OCI-LY1 (cell line): ENCODE measurements around the gene TEP1.

Source experiments
- H2AFZ ChIP-seq: fragments of 200-600 bp; sonication (generic), shearing (Covaris generic); 2 replicates; pipeline ENCODE4 v1.6.0; 2014; ENCODE audit warnings: antibody characterized with exemption, mild to moderate bottlenecking, low read length
- H3F3A ChIP-seq: fragments of 200-600 bp; sonication (generic), shearing (Covaris generic); 2 replicates; pipeline ENCODE4 v1.6.0; 2014; ENCODE audit warnings: mild to moderate bottlenecking, antibody characterized with exemption, low read length, moderate library complexity; ENCODE audit not compliant: insufficient read depth
- H3K27ac ChIP-seq: fragments of 200-600 bp; sonication (generic); 2 replicates; pipeline ENCODE4 v1.5.1; 2014; ENCODE audit warnings: low read length, mixed run types, mild to moderate bottlenecking, low read depth; ENCODE audit not compliant: poor library complexity, severe bottlenecking
- H3K27me3 ChIP-seq: fragments of 200-600 bp; sonication (generic); 2 replicates; pipeline ENCODE4 v1.6.0; 2014; ENCODE audit warnings: antibody characterized with exemption, mild to moderate bottlenecking, low read length, moderate library complexity; ENCODE audit not compliant: insufficient read depth
- H3K36me3 ChIP-seq: fragments of 200-600 bp; sonication (generic); 2 replicates; pipeline ENCODE4 v1.6.1; 2014; ENCODE audit warnings: mild to moderate bottlenecking, antibody characterized with exemption, low read length, moderate library complexity, mixed read lengths; ENCODE audit not compliant: insufficient read depth
- H3K4me1 ChIP-seq: fragments of 200-600 bp; sonication (generic); 2 replicates; pipeline ENCODE4 v1.5.1; 2014; ENCODE audit warnings: mild to moderate bottlenecking, low read length, moderate library complexity; ENCODE audit not compliant: insufficient read depth, severe bottlenecking
- H3K4me2 ChIP-seq: fragments of 200-600 bp; sonication (generic), shearing (Covaris generic); 2 replicates; pipeline ENCODE4 v1.6.1; 2014; ENCODE audit warnings: low read length
- H3K4me3 ChIP-seq: fragments of 200-600 bp; sonication (generic); 2 replicates; pipeline ENCODE4 v1.5.1; 2014; ENCODE audit warnings: low read length, low read depth, mild to moderate bottlenecking, mixed read lengths; ENCODE audit not compliant: poor library complexity, severe bottlenecking
- H3K79me2 ChIP-seq: fragments of 200-600 bp; shearing (Covaris generic); 2 replicates; pipeline ENCODE4 v1.6.1; 2016; ENCODE audit warnings: mixed run types, low read length, mixed read lengths; ENCODE audit not compliant: insufficient read depth
- H3K9ac ChIP-seq: fragments of 200-600 bp; sonication (generic), shearing (Covaris generic); 2 replicates; pipeline ENCODE4 v1.6.1; 2014; ENCODE audit warnings: mild to moderate bottlenecking, low read length, mixed read lengths
- H3K9me2 ChIP-seq: fragments of 200-600 bp; sonication (generic), shearing (Covaris generic); 2 replicates; pipeline ENCODE4 v1.6.1; 2014; ENCODE audit warnings: low read depth, mild to moderate bottlenecking, low read length, mixed read lengths
- H3K9me3 ChIP-seq: fragments of 200-600 bp; shearing (Covaris generic); 2 replicates; pipeline ENCODE4 v1.6.1; 2014; ENCODE audit warnings: low read length, mixed read lengths
- H4K20me1 ChIP-seq: fragments of 200-600 bp; sonication (generic), shearing (Covaris generic); 2 replicates; pipeline ENCODE4 v1.6.0; 2016; ENCODE audit warnings: mild to moderate bottlenecking, low read length; ENCODE audit not compliant: insufficient read depth
- EZH2 ChIP-seq: fragments of 200-600 bp; sonication (generic), shearing (Covaris generic); IDR thresholded peaks from 2 replicates; pipeline ENCODE4 v1.8.0; 2017; ENCODE audit warnings: borderline replicate concordance, mixed run types, mild to moderate bottlenecking, antibody characterized with exemption, low read length, moderate library complexity, mixed read lengths
- TF ChIP-seq, protein P1 (sequence below): fragments of 200-600 bp; sonication (generic), shearing (Covaris generic); IDR thresholded peaks from 2 replicates; pipeline ENCODE4 v1.5.1; 2017; ENCODE audit warnings: mild to moderate bottlenecking, antibody characterized with exemption, low read length, moderate library complexity, mixed read lengths

Gene TEP1

DNA sequence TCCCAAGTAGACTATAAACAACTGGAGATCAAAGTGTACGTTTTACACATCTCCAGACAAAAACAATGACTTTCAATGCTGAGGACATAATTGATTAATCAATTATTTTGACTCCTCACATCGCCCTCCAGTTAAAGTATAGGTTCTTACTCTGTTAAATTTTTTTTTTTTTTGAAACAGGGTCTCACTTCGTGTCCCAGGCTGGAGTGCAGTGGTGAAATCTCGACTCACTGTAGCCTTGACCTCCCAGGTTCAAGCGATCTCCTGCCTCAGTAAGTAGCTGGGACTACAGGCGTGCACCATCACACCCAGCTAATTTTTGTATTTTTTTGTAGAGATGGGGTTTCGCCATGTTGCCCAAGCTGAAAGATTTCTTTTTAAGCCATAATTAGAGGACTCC lies 79.3 kb downstream of the TEP1 start:
- no peak overlapping the region for H3K27ac ChIP-seq
- H3K4me2 ChIP-seq: no peak overlapping the region
- H4K20me1 ChIP-seq: no peaks in the 10 kb centered on the region
- no peaks in the 10 kb centered on the region for H3F3A ChIP-seq
- peak overlapping the region; percentile 80; the same call in 1 of the 2 replicates for H2AFZ ChIP-seq
- no peak overlapping the region for H3K9ac ChIP-seq
- H3K36me3 ChIP-seq: peaks cover 3% of the 10 kb centered on the region; the same call in 1 of the 2 replicates
- H3K27me3 ChIP-seq: no peaks in the 10 kb centered on the region
- peaks cover 27% of the 10 kb centered on the region for H3K79me2 ChIP-seq
- no peaks in the 10 kb centered on the region for H3K9me2 ChIP-seq
- H3K4me1 ChIP-seq: peaks cover 23% of the 10 kb centered on the region
- no peak overlapping the region for H3K4me3 ChIP-seq
- TF ChIP-seq, protein P1, sequence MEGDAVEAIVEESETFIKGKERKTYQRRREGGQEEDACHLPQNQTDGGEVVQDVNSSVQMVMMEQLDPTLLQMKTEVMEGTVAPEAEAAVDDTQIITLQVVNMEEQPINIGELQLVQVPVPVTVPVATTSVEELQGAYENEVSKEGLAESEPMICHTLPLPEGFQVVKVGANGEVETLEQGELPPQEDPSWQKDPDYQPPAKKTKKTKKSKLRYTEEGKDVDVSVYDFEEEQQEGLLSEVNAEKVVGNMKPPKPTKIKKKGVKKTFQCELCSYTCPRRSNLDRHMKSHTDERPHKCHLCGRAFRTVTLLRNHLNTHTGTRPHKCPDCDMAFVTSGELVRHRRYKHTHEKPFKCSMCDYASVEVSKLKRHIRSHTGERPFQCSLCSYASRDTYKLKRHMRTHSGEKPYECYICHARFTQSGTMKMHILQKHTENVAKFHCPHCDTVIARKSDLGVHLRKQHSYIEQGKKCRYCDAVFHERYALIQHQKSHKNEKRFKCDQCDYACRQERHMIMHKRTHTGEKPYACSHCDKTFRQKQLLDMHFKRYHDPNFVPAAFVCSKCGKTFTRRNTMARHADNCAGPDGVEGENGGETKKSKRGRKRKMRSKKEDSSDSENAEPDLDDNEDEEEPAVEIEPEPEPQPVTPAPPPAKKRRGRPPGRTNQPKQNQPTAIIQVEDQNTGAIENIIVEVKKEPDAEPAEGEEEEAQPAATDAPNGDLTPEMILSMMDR: no peak
- no peak for TF ChIP-seq EZH2
- no peaks in the 10 kb centered on the region for H3K9me3 ChIP-seq

DNA sequence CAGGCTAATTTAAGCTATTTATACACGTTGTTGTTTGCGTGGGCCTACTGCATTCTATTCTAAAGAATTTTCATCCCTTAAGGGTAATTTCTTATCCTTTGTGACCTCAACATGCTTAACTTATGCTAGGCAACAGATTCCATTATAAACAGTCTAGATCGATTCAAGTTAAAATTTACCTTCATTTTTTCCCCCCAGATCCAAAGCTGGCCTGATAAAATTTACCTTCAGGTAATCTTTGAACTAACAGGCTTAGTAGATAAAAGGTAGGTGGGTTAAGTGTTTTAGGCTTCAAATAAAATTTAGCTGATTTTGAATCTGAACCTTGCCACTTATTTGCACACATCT lies 79.8 kb downstream of the TEP1 start:
- H3K27me3 ChIP-seq: no peaks in the 10 kb centered on the region
- H3K9ac ChIP-seq: peak overlapping the region; percentile 40
- H3K9me2 ChIP-seq: no peaks in the 10 kb centered on the region
- H3K4me3 ChIP-seq: peak overlapping the region; percentile 95
- no peaks in the 10 kb centered on the region for H3K9me3 ChIP-seq
- H3K4me1 ChIP-seq: peaks cover 23% of the 10 kb centered on the region
- no peaks in the 10 kb centered on the region for H4K20me1 ChIP-seq
- H3K36me3 ChIP-seq: peaks cover 3% of the 10 kb centered on the region; the same call in 1 of the 2 replicates
- H3F3A ChIP-seq: peaks cover 5% of the 10 kb centered on the region; the same call in 1 of the 2 replicates
- peak overlapping the region; percentile 80 for H2AFZ ChIP-seq
- peaks cover 28% of the 10 kb centered on the region for H3K79me2 ChIP-seq
- TF ChIP-seq EZH2: no peak
- TF ChIP-seq, protein P1: no peak
- no peak overlapping the region for H3K27ac ChIP-seq
- H3K4me2 ChIP-seq: peak overlapping the region; percentile 84

DNA sequence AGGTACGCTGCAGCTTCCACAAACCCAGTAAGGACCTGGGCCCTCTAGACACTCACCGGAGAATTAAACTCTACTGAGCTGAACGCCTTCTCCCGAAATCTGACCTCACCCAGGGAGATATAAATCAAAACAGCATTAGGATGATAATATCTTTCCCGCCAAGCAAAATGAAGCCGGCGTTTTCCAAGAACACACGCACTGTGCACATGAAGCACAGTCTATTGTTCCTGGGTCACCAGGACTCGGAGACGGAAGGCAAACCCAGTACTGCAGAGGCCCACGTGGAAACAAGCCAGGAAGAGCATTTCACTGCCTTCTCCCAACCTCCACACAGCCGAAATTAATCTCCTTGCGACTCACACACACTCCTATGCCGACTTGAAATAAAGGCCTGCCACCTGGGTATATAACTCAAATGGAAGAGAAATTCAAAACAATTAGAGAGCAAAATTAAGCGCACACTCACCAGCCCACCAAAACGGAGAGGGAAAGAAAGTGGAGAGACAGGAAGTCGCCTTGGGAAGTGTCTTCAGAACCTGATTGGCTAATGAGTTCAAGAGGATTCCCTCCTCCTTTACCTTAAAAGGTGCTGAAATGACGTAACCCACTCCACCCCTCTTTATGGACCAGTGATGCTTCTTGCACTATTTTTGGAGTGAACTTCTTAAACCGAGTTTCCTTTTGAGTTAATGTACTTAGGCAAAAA lies 80.4 kb downstream of the TEP1 start, which contains the start of gene CCNB1IP1:
Gene CCNB1IP1 (minus strand): TSS at position 492 of the 706 bp plus-strand sequence. CDS start 16,756 bp downstream, outside the sequence.
- no peak for TF ChIP-seq EZH2
- TF ChIP-seq, protein P1: no peak
- H3K9ac ChIP-seq: peak within 1 kb of the TSS; percentile 88
- H3K36me3 ChIP-seq: peaks cover 3% of the 10 kb centered on the region; the same call in 1 of the 2 replicates
- peaks cover 30% of the 10 kb centered on the region for H3K79me2 ChIP-seq
- H3F3A ChIP-seq: peaks cover 7% of the 10 kb centered on the region; the same call in 1 of the 2 replicates
- H3K9me3 ChIP-seq: no peaks in the 10 kb centered on the region
- H4K20me1 ChIP-seq: no peaks in the 10 kb centered on the region
- H2AFZ ChIP-seq: peak within 1 kb of the TSS; percentile 80
- H3K9me2 ChIP-seq: no peaks in the 10 kb centered on the region
- H3K4me1 ChIP-seq: peaks cover 23% of the 10 kb centered on the region
- no peaks in the 10 kb centered on the region for H3K27me3 ChIP-seq
- H3K4me3 ChIP-seq: peak within 1 kb of the TSS; percentile 95
- peak within 1 kb of the TSS; percentile 84 for H3K4me2 ChIP-seq
- peak within 1 kb of the TSS; percentile 47 for H3K27ac ChIP-seq
